Fibroblast of lung (primary cell): ENCODE results near the gene RAB5A.

Experiments
- CTCF ChIP-seq, 2 donors: IDR thresholded peaks in 1 of 2; conservative IDR thresholded peaks in 1 of 2; 1 replicate in 1 of 2; 2 replicates in 1 of 2; pipeline ENCODE4 v1.5.1; 2011 to 2012; ENCODE audit warnings: low read length in 2 of 2, control low read depth in 1 of 2, inconsistent platforms in 1 of 2, low read depth in 1 of 2, mild to moderate bottlenecking in 1 of 2
- EZH2 ChIP-seq: IDR thresholded peaks from 2 replicates; pipeline ENCODE4 v1.5.1; 2012; ENCODE audit warnings: low read length, control low read depth, mild to moderate bottlenecking; ENCODE audit errors: missing control alignments

GRCh38 chr3:19917167-19917566, 29.7 kb upstream of the RAB5A start:
- no peak for TF ChIP-seq CTCF (conservative IDR thresholded peaks at IDR 0.05 in 1 of 2, IDR thresholded peaks at IDR 0.05 in 1 of 2; ENCODE audit: low read depth in 1 of 2, low read length in 2 of 2)
- TF ChIP-seq EZH2: no peak
